ENCODE results near the gene TMEM263.

DNA sequence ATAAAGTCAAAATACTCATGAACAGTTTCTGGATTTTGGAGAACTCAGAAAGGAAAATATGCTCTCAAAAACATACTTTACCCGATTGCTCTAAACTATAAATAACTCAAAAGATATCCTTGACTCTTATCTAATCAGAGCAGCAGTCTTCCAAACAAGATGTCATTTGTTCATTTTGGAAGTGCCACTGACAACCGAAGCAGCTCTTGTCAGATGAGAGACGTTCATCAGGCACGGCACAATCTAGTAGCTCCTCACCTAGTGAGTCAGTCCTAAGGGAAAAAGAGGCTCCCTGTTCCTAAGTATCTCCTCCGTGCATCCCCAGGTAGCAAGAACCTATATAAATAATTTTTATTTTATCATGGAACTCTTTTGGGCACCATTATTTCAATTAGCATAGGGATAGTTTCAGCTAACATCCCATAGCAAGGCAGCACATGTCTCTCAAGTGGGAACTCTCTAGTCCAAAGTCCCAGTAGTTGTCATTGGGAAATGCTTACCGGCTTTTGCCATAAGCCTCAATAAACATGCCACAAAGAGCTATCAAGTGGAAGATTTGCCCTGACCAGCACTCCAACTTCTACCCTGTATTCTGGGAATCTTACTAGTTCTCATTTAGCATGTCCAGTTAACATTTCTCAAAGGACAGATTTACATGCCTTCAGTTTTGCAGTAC, 14.1 kb upstream of the TMEM263 start:
- TF ChIP-seq POLR2A (IDR thresholded peaks at IDR 0.05; ENCODE audit: borderline replicate concordance, extremely low read depth, insufficient read depth, insufficient read length), result no peak
- TF ChIP-seq CTCF (IDR thresholded peaks at IDR 0.05 in 2 of 3, conservative IDR thresholded peaks at IDR 0.05 in 1 of 3; ENCODE audit: borderline replicate concordance in 1 of 3, insufficient read depth in 1 of 3, low read depth in 2 of 3, low read length in 2 of 3), result no peak
- TF ChIP-seq EZH2 (IDR thresholded peaks at IDR 0.05), result no peak
- TF ChIP-seq JUND (IDR thresholded peaks at IDR 0.05), result no peak
- TF ChIP-seq POLR2AphosphoS5 (IDR thresholded peaks at IDR 0.05; ENCODE audit: low read depth, low read length), result no peak
- no peak for TF ChIP-seq SRF (IDR thresholded peaks at IDR 0.05; ENCODE audit: low read depth)
- TF ChIP-seq EZH2phosphoT487 (IDR thresholded peaks at IDR 0.05; ENCODE audit: borderline replicate concordance), result no peak
- TF ChIP-seq, protein P1, sequence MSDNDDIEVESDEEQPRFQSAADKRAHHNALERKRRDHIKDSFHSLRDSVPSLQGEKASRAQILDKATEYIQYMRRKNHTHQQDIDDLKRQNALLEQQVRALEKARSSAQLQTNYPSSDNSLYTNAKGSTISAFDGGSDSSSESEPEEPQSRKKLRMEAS (IDR thresholded peaks at IDR 0.05), result no peak
- TF ChIP-seq SP1 (IDR thresholded peaks at IDR 0.05; ENCODE audit: low read depth), result no peak
- TF ChIP-seq TCF7L2 (IDR thresholded peaks at IDR 0.05; ENCODE audit: borderline replicate concordance, extremely low read depth, insufficient read depth, insufficient read length), result no peak
